Natural killer cell treated with Interleukin-12 subunit alpha and Interleukin-12 subunit beta and Interleukin-15 and Interleukin-18, amount 100 ng/mL, for 72 hours (primary cell): ENCODE measurements around the gene NOP53. TPM values are rescaled to one million over a fixed set of nuclear protein-coding genes. Genes with fewer than 3 reads are reported as not detected.

Source experiments
- ATAC-seq, 2 donors: fragments of 150-1000 bp; cut with Tn5 transposase in 1 of 2; sonication (Bioruptor Pico), chemical (Tn5 transposase) in 1 of 2; 2 replicates each; pipeline ENCODE4 v1.10.0; 2021
- DNase-seq: peaks from one replicate; pipeline ENCODE4 v3.0.0; 2022; ENCODE audit warnings: low spot score
- H3K27ac Mint-ChIP-seq, 2 donors: 1 replicate in 1 of 2; 2 replicates in 1 of 2; pipeline ENCODE4 v1.8.0; 2022; ENCODE audit warnings: mixed read lengths in 2 of 2, mild to moderate bottlenecking in 1 of 2, moderate library complexity in 1 of 2
- H3K27me3 Mint-ChIP-seq, 2 donors: 1 replicate in 1 of 2; 2 replicates in 1 of 2; pipeline ENCODE4 v1.8.0; 2022; ENCODE audit warnings: mixed read lengths in 2 of 2
- H3K36me3 Mint-ChIP-seq: one replicate; pipeline ENCODE4 v1.8.0; 2022; ENCODE audit warnings: mixed read lengths
- H3K4me1 Mint-ChIP-seq, 2 donors: 1 replicate in 1 of 2; 2 replicates in 1 of 2; pipeline ENCODE4 v1.8.0; 2022; ENCODE audit warnings: low read depth in 2 of 2, mixed read lengths in 2 of 2, mild to moderate bottlenecking in 1 of 2
- H3K4me3 Mint-ChIP-seq: one replicate; pipeline ENCODE4 v1.8.0; 2022; ENCODE audit warnings: mixed read lengths
- H3K9me3 Mint-ChIP-seq: 2 replicates; pipeline ENCODE4 v1.8.0; 2022; ENCODE audit warnings: mixed read lengths
- total RNA-seq, 2 donors: library from RNA; stranded (reverse); gene quantifications; one replicate each; pipeline ENCODE4 v1.2.3, GENCODE V29; 2022

Gene NOP53
- total RNA-seq, 2 donors from 2014 or later: 180 to 213 TPM

DNA sequence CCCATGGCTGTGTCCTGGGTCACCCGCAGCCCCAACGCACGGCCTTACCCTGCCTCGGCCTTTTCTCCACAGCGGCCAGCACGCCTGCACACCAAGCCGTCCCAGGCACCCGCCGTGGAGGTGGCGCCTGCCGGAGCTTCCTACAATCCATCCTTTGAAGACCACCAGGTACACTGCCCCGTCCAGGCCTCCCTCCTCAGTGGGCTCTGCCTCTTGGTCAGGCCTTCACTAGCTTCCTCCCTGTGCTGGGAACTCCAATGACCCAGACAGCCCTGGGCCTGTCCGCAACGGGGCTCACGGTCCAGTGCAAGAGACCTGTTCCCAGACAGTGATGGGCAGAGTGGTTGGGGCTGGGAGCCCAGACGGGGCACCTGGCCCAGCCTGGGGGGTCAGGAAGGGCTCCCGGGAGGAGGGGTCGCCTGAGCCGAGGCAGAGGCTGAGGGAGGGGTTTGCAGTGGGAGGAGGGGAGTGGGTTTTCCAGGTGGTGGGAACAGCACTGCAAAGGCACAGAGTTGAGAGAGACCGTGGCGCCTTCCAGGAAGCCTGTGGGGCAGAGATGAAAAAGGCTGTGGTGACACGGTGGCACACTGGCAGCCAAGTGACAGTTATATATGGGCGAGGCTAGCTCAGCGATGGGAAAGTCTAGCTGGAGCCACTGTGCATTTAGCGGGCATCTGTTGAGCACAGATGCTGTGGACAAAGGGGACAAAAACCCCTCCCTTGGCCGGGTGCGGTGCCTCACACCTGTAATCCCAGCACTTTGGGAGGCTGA, 7.3 kb downstream of the NOP53 start:
- no peaks in the 10 kb centered on the region for H3K27me3 Mint-ChIP-seq
- peak overlapping the region in 1 of 2 donors; percentile 39 for H3K27ac Mint-ChIP-seq
- DNase-seq: peak; percentile 54
- H3K4me1 Mint-ChIP-seq: peaks cover 14 to 17% of the 10 kb centered on the region in 2 donors
- no peak for ATAC-seq
- no peak overlapping the region for H3K4me3 Mint-ChIP-seq
- peaks cover 14% of the 10 kb centered on the region for H3K36me3 Mint-ChIP-seq
- no peaks in the 10 kb centered on the region for H3K9me3 Mint-ChIP-seq

DNA sequence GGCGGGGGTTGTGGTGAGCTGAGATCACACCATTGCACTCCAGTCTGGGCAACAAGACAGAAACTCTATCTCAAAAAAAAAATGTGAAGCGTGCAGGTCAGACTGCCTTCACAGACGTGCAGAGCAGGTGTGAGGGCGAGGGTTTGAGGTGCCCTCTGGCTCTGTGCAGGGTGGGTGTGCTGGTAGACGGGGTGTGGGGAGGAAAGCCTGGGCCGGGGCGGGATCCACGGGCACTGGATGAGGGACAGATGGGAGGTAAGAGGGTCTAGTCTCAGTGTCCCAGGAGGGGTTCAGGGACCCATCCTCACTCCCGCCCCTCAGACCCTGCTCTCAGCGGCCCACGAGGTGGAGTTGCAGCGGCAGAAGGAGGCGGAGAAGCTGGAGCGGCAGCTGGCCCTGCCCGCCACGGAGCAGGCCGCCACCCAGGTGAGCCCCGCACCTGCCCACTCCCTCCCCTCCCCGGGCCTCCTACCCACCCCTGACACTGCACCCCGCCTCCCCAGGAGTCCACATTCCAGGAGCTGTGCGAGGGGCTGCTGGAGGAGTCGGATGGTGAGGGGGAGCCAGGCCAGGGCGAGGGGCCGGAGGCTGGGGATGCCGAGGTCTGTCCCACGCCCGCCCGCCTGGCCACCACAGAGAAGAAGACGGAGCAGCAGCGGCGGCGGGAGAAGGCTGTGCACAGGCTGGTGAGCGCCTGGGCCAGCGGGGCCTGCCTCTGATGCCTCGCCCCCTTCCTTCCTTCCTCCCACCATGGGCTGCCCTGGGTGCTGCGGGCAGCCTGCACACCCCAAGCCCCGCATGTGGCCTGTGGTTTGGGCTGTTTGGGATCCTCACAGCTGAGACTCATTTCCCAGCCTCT, 9.1 kb downstream of the NOP53 start:
- Mint-ChIP-seq H3K36me3 (peaks cover 14% of the 10 kb centered on the region), H3K27me3 (no peaks in the 10 kb centered on the region), H3K4me3 (no peak overlapping the region), H3K9me3 (no peaks in the 10 kb centered on the region), H3K27ac (no peak overlapping the region), H3K4me1 (peaks cover 0 to 7% of the 10 kb centered on the region in 2 donors)
- ATAC-seq (no peak), DNase-seq (peak; percentile 53)

DNA sequence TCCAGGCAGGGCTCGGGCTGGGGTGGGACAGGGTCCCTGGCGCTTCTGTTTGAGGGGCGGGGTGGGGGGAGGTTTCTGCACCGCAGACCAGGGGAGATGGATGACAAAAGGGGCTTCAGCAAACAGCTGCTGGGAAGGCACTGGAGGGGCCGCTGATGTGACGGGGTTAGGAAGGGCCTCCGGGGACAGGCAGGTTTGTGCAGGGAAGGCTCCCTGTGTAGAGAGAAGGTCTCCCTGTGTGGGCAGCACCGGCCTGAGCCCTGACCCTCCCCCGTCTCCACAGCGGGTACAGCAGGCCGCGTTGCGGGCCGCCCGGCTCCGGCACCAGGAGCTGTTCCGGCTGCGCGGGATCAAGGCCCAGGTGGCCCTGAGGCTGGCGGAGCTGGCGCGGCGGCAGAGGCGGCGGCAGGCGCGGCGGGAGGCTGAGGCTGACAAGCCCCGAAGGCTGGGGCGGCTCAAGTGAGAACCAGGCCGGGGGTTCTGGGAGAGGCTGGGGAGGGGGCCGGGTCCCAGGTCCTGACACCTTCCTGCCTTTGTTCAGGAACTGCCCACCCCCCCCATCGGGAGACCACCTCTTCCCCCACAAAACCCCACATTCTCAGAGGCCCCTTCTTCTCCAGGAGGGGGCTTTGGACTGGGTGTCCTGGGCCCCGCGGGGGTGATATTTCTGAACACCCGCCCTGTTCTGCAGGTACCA, 9.9 kb downstream of the NOP53 start:
- Mint-ChIP-seq H3K27ac (no peak overlapping the region), H3K27me3 (no peaks in the 10 kb centered on the region), H3K4me3 (no peak overlapping the region), H3K4me1 (peaks cover 0 to 7% of the 10 kb centered on the region in 2 donors), H3K9me3 (no peaks in the 10 kb centered on the region), H3K36me3 (peaks cover 14% of the 10 kb centered on the region)
- no peak for ATAC-seq
- peak; percentile 55 for DNase-seq

DNA sequence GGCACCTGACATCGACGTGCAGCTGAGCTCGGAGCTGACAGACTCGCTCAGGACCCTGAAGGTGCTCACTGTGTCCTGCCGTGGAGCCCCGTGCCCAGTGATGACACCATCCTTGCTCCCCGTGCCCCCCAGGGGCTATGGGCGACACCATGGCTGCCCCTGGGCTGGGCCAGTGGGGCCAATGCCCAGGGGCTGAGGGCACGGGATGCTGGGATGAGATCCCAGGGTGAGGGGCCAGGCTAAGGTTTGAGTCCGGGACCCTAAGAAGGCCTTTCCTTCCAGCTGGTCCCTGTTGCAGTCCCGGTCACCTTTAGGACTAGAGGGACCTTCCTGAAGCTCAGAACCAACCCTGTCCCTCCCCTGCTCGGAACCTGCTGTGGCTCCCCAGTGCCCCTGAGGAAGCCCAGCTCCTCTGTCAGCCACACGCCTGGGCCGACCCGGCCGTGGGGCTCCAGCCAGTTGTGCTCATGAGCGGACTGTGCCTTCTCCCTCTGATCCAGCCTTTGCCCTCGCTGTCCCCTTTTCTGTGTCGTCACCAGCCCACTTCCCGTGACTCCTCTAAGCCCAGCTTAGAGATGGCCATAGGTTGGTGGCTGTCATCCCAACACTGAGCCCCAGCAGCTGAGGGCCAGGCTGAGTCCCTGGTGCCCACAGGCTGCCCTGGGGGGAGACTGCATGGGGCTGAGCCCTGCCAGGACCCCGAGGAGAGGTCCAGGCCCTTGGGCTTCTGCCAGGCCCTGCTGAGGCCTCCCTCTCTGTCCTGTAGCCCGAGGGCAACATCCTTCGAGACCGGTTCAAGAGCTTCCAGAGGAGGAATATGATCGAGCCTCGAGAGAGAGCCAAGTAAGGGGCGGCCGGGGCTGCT, 10.6 kb downstream of the NOP53 start:
- Mint-ChIP-seq H3K9me3 (no peaks in the 10 kb centered on the region), H3K27ac (no peak overlapping the region), H3K36me3 (peaks cover 14% of the 10 kb centered on the region), H3K4me3 (no peak overlapping the region), H3K27me3 (no peaks in the 10 kb centered on the region), H3K4me1 (peaks cover 0 to 3% of the 10 kb centered on the region in 2 donors)
- DNase-seq (peak; percentile 49), ATAC-seq (peak in 1 of 2 donors; percentile 13)

DNA sequence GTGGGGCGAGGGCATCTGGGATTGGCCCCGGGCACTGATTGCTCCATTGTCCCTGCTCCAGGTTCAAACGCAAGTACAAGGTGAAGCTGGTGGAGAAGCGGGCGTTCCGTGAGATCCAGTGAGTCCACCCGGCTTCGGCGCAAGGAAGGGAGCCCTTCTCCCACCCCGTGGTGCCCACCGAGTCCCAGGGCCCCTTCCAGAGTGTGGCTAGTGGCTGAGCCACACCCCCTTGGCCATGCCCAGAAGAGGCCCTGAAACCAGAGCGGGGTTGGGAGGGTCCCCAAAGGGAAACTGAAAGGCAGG, 11.2 kb downstream of the NOP53 start:
- Mint-ChIP-seq H3K4me1 (peaks cover 0 to 3% of the 10 kb centered on the region in 2 donors), H3K27ac (no peak overlapping the region), H3K4me3 (no peak overlapping the region), H3K27me3 (no peaks in the 10 kb centered on the region), H3K36me3 (peaks cover 14% of the 10 kb centered on the region), H3K9me3 (no peaks in the 10 kb centered on the region)
- DNase-seq (peak; percentile 49), ATAC-seq (peak in 1 of 2 donors; percentile 33)

DNA sequence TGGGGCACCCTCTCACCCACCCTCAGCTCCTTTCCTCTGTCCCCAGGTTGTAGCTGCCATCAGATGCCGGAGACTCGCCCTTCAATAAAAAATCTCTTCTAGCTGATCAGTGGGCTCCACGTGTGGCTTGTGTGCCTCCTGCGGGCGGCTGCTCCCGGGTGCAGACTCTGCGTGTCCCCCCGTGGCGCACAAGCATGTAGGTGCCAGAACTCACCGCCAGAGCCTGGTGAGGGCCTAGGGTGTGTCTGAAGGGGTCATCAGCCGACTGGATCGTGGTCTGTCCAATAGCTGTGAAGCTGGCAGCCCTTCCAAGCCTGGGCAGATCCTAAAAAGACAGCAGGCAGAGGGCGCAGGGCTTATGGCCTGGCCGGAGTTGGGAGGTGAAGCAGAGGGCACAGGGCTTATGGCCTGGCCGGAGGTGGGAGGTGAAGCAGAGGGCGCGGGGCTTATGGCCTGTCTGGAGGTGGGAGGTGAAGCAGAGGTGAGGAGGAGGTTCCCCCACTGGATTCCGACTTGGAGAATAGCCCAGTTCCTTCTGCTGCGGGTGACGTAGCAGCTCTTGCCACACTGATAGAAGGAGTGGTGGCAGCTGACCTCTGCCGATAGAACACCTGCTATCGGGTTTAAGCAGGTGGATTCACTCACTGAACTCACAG, 11.7 kb downstream of the NOP53 start:
- no peak overlapping the region for H3K4me3 Mint-ChIP-seq
- DNase-seq: peak; percentile 54
- no peaks in the 10 kb centered on the region for H3K9me3 Mint-ChIP-seq
- H3K36me3 Mint-ChIP-seq: peaks cover 14% of the 10 kb centered on the region
- no peaks in the 10 kb centered on the region for H3K27me3 Mint-ChIP-seq
- peak overlapping the region in 1 of 2 donors; percentile 47 for H3K27ac Mint-ChIP-seq
- H3K4me1 Mint-ChIP-seq: peaks cover 0 to 3% of the 10 kb centered on the region in 2 donors
- no peak for ATAC-seq

DNA sequence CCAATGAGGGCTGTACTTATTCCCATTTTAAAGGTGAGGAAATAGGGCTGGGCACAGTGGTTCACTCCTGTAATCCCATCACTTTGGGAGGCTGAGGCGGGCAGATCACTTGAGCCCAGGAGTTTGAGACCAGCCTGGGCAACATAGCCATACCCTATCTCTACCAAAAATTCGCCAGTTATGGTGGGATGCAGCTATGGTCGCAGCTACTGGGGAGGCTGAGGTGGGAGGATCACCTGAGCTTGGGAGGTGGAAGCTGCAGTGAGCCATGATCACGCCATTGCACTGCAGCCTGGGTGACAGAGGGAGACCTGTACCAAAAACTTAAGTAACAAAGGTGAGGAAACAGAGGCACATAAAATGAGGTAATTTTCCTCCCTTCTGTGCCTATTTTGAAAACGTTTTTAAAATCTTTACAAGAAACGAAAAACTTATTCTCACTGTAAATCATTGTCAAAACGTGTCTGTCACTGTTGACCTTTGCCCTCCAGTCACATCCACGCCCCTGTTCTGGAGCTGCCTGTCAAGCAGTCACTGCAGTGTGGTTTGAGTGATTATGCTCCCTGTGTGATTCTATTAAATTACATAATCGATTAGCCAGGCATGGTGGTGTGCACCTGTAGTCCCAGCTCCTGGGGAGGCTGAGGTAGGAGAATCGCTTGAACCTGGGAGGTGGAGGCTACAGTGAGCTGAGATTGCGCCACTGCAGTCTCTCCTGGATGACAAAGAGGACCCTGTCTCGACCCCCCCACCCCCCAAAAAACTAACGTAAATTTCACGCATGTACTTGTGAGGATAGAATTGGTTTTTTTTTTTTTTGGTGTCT, 12.5 kb downstream of the NOP53 start:
- Mint-ChIP-seq H3K9me3 (no peaks in the 10 kb centered on the region), H3K27ac (peak overlapping the region in 1 of 2 donors; percentile 47), H3K4me3 (no peak overlapping the region), H3K36me3 (peaks cover 14% of the 10 kb centered on the region), H3K27me3 (no peaks in the 10 kb centered on the region), H3K4me1 (peaks cover 0 to 3% of the 10 kb centered on the region in 2 donors)
- DNase-seq (peak; percentile 46), ATAC-seq (no peak)

DNA sequence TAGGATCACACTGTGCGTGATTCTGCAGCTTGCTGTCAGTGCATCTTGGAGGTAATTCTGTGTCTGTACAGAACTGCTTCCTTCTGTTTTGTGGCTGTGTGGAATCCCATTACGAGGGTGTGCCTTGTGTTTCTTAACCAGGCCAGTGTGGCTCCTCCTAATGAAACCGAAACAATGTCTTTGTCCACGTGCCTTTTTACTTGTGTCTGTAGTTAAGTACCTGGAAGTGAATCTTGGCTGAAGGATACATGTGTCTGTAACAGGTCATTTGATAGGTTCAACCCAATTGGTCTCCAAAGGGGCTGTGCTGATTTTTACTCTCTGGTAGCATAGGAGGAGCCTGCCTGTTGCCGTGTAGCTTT, 13.1 kb downstream of the NOP53 start:
- H3K9me3 Mint-ChIP-seq: no peaks in the 10 kb centered on the region
- no peak overlapping the region for H3K4me3 Mint-ChIP-seq
- H3K36me3 Mint-ChIP-seq: peaks cover 11% of the 10 kb centered on the region
- H3K27me3 Mint-ChIP-seq: no peaks in the 10 kb centered on the region
- ATAC-seq: no peak
- no peak overlapping the region for H3K27ac Mint-ChIP-seq
- H3K4me1 Mint-ChIP-seq: peaks cover 0 to 3% of the 10 kb centered on the region in 2 donors
- no peak for DNase-seq

DNA sequence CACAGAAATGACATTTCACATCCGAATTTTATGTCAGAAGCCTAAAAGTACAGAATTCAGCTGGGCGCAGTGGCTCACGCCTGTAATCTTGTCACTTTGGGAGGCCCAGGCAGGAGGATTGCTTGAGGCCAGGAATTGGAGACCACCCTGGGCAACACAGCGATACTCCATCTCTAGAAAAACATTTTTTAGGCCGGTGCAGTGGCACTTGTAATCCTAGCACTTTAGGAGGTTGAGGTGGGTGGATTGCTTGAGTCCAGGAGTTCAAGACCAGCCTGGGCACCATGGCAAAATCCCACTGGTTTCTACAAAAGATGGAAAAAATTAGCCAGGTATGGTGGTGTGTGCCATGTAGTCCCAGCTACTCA, 15.3 kb downstream of the NOP53 start:
- H3K4me1 Mint-ChIP-seq: peaks cover 4 to 7% of the 10 kb centered on the region in 2 donors
- DNase-seq: peak; percentile 13
- H3K4me3 Mint-ChIP-seq: no peak overlapping the region
- H3K27ac Mint-ChIP-seq: no peak overlapping the region
- peaks cover 10% of the 10 kb centered on the region for H3K36me3 Mint-ChIP-seq
- no peaks in the 10 kb centered on the region for H3K27me3 Mint-ChIP-seq
- H3K9me3 Mint-ChIP-seq: no peaks in the 10 kb centered on the region
- no peak for ATAC-seq

DNA sequence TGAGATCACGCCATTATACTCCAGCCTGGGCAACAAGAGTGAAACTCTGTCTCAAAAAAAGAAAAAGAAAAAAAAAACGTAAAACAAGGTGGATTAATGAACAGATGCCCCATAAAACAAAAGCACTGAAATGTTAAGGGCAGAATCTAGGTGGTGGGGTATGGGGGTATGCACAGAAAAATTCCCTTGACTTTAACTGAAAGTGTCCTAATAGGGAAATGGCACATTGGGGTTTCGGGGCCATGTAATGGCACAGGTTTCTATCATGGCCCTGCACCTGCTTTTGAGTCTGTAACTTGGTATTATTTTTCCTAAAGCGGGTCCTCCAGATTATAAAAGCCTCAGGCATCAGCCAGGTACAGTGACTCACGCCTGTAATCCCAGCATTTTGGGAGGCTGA, 16.2 kb downstream of the NOP53 start:
- Mint-ChIP-seq H3K27ac (no peak overlapping the region), H3K36me3 (peaks cover 10% of the 10 kb centered on the region), H3K4me3 (no peak overlapping the region), H3K9me3 (no peaks in the 10 kb centered on the region), H3K27me3 (no peaks in the 10 kb centered on the region), H3K4me1 (peaks cover 4 to 7% of the 10 kb centered on the region in 2 donors)
- ATAC-seq: no peak
- DNase-seq: no peak

DNA sequence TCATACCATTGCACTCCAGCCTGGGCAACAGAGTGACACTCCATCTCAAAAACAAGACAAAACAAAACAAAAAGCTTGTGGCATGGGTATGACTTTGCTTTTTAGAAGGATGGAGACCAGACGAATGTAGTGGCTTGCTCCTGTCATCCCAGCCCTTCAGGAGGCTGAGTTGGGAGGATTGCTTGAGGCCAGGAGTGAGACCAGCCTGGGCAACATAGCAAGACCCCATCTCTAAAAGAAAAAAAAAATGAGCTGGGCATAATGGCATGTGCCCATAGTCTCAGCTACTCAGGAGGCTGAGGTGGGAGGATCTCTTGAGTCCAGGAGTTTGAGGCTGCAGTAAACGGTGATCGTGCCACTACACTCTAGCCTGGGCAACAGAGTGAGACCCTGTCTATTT, 16.8 kb downstream of the NOP53 start:
- Mint-ChIP-seq H3K27me3 (no peaks in the 10 kb centered on the region), H3K4me1 (peaks cover 4 to 5% of the 10 kb centered on the region in 2 donors), H3K9me3 (no peaks in the 10 kb centered on the region), H3K36me3 (peaks cover 10% of the 10 kb centered on the region), H3K4me3 (no peak overlapping the region), H3K27ac (no peak overlapping the region)
- ATAC-seq (no peak), DNase-seq (no peak)

DNA sequence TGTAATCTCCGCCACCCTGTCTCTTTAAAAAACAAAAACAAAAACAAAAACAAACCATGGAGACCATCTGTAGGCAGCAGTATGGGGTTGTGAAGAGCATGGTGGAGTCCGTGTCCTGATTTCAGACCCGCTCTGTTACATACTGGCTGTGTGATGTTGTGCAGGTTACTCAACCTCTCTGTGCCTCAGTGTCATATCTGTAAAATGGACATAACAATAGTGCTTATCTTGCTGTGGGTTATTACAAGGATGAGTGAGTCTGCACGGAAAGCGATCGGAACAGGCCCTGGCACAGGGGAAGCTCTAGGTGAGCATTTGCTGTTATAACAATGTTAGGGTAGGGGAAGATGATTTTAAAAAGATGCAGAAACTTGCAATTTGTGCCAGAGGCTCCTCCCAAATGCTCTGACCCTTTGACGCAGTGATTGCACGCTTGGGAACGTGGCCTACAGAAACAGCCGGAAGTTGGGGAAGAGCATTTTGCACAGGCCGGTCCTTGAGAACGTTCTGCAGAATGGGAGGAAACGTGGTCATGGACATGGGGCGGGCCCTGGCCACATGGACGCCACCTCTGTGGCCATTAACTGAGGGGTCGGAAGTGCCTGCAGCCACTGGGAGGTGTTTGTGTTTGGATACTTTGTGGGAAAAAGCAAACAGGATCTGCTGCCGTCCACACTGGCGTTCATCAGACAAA, 17.4 kb downstream of the NOP53 start:
- ATAC-seq: no peak
- peaks cover 10% of the 10 kb centered on the region for H3K36me3 Mint-ChIP-seq
- H3K4me3 Mint-ChIP-seq: no peak overlapping the region
- peak; percentile 26 for DNase-seq
- no peaks in the 10 kb centered on the region for H3K9me3 Mint-ChIP-seq
- H3K27me3 Mint-ChIP-seq: no peaks in the 10 kb centered on the region
- H3K27ac Mint-ChIP-seq: no peak overlapping the region
- peaks cover 4% of the 10 kb centered on the region in 2 donors for H3K4me1 Mint-ChIP-seq
